Islet of Langerhans (tissue), 1 donor: ENCODE data around the gene MAGEC3.
"Not testable (repeated sequence)": the region's sequence is repeated elsewhere in the genome, so short reads cannot be mapped to it uniquely, and the experiment has no call there.

Experiments used
- FAIRE-seq: peaks from one replicate; lab custom pipeline; 2011; peaks lifted over from hg19 to GRCh38; lab: Jason Lieb, UNC

Gene MAGEC3

GRCh38 chrX:141838016-141838415 lies at the start of gene MAGEC3:
TSS of gene MAGEC3 (plus strand) at chrX:141838316. CDS start at chrX:141838316, 0 bp downstream.
- no peak for FAIRE-seq

DNA sequence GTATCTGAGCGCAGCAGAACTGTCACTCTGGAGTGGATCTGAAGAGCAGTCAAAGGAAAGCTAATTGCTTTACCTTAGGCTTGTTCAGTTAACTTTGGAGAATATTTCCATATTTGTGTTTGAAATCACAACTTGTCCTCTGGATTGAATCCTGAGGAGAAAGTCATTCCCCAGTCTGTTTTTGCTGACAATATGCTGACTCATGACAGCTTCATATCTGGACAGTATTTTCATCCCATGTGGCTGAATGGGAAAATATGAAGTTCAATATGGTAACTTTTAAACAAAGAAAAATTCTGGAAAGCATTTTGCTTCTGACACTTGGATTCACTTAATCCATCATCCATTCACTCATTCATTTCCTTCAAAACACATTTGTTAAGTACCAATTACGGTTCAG lies 46.3 kb upstream of the MAGEC3 start:
- FAIRE-seq, result no peak

DNA sequence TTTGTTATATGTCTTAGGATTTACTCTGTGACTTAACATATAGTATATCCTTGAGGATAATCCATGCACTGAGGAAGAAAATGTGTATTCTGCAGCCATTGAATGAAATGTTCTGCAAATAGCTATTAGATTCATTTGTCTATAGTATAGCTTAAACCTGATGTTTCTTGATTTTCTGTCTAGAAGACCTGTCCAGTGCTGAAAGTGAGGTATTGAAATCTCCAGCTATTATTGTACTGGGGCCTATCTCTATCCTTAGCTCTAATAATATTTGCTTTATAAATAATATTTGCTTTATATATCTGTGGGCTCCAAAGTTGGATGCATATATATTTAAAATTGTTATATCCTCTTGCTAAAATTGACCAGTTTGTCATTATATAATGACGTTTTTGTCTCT lies 26.7 kb upstream of the MAGEC3 start:
- no peak for FAIRE-seq

DNA sequence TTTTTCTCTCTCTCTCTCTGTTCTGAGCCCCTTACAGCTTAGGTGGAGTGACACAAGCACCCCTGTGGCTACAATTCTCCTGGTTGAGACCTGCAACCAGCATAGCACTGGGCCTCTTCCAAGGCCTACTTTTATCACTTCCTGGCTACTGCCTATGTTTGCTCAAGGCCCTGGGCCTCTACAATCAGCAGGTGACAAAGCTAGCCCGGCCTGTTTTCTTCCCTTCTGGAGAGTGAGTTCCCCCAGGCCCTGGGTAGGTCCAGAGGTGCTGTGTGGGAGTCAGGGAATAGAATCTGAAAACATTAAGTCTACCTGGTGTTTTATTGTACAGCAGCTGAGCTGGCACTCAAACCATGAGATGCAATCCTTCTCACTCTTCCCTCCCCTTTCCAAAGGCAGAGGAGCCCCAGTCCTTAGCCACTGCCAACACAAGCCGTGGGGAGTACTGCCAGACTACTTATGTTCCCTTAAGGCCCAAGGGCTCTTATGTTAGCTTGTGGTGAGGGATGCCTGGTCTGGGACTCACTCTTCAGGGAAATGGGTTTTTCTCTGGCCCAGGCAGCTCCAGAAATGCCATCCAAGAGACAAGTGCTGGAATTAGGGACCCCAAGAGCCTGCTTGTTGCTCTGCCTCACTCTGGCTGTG lies 23.8 kb upstream of the MAGEC3 start:
- no peak for FAIRE-seq

DNA sequence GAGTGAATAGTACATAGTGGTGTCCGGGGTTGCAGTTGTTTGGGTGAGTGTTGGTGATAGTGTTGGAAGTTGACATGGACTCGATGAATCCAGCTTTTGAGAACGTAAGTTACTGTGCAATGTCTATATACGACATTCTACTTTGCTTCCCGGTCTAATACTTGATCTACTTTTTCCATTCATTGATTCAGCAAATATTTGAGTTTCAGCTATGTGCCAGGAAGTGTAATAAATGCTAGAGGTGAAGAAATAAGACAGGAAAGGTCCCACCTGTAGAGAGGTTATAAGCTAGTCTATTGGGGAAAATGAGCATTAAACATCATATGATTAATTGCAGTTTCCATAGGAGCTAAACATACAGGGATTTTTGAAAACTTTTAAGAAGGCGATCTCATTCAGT lies 22.2 kb upstream of the MAGEC3 start:
- FAIRE-seq, result no peak

DNA sequence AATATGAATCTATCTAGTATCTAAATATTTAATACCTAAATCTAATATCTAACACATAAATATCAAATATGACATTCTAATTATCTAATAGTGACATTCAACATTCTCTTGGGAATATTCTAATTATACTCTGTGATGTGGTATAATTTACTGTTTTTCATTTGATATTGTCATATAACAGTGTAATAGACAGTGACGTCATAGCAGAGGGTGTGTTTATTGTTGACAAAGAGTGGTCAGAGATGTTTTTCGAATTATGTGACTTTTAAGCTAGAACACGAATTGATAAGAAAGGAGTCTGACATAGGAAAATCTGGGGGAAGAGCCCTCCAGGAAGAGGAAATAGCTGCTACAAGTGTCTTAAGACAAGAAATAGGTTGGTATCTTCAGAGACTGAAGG lies 5.9 kb upstream of the MAGEC3 start:
- no peak for FAIRE-seq

GRCh38 chrX:141839856-141840255 lies 1.7 kb downstream of the MAGEC3 start:
- FAIRE-seq, result no peak

- no peak for FAIRE-seq
These were observed 19.4 kb downstream of the MAGEC3 start for GRCh38 chrX:141857479-141857878.

DNA sequence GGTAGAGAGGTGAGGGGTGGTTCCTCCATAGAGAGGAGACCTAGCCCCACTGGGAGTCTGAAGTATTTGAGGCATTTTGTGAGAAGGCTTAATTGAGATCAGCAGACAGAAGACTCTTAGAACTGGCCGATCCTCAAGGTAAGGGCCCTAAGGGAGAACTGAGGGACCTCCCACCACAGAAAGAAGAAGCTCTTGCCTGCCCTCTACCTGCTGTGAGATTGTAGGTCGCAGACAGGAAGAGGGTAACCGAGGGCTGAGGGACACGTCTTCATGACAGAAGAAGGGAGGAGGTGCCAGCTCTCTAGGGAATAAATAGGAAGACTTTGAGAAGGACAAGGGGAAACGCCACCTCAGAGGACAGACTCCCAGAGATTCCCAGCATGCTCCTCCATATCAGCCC lies 41.5 kb downstream of the MAGEC3 start:
- FAIRE-seq, result no peak

DNA sequence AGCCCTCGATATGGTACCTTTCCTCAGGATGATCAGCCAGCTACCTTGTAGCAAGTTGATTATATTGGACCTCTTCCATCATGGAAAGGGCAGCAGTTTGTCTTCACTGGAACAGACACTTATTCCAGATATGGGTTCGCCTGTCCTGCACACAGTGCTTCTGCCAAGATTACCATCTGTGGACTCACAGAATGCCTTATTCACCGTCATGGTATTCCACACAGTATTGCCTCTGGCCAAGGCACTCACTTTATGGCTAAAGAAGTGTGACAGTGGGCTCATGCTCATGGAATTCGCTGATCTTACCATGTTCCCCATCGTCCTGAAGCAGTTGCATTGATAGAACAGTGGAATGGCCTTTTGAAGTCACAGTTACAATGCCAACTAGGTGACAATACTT lies 50.7 kb downstream of the MAGEC3 start:
- FAIRE-seq, result not testable (repeated sequence)

DNA sequence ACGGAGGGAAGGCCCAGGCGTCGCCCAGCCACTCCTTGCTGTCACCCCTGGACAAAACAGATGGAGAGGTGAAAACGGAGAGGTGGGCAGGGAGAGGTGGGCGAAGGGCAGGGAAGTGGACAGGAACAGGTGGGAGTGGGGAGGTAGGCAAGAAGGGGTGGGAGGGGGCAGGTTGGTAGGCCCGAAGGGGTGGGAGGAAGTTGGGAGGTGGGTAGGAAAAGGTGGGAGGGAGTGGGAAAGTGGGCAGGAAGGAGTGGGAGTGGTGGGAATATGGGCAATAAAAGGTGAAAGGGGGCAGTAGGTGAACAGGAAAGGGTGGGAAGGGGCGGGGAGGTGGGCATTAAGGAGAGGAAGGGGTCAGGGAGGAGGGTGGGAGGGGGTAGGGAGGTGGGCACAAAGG lies 56.6 kb downstream of the MAGEC3 start:
- FAIRE-seq, result no peak

GRCh38 chrX:141897690-141898089 lies 59.6 kb downstream of the MAGEC3 start:
- no peak for FAIRE-seq

GRCh38 chrX:141902366-141902765 lies 64.2 kb downstream of the MAGEC3 start:
- FAIRE-seq, result no peak

DNA sequence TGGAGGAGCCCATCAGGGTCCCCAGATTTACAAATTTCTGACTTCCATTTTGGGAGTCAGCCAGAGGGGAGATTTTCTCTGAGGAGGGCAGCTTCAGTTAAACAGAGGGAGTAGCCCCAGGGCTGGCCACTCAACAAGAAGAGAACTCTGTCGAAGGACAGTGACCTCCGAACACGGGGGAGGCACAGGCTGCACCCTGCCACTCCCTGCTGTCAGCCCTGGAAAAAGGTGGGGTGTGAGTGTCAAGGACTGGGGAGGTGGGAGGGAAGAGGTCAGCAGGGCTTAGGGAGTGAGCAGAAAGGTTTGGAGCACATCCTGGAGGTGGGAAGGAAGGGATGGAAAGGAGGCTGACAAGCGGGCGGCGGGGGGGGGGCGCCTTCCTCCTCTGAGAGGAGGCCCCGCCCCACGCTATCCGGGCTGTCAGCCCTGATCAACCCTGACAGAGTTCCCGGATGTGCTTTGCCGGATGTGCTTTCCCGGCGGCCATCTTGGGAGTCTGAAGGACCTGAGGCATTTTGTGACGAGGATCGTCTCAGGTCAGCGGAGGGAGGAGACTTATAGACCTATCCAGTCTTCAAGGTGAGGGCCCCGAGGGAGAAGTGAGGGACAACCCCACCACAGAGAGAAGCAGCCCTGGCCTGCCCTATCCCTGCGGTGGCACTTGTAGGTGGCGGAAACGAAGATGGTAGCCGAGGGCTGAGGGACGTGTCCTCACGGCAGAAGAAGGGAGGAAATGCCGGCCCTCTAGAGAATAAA lies 65.5 kb downstream of the MAGEC3 start, which contains the start of gene MAGEC1:
TSS of gene MAGEC1 (plus strand) at position 495 of the 756 bp plus-strand sequence. CDS start 1,179 bp downstream, outside the sequence.
- FAIRE-seq, result no peak

GRCh38 chrX:141904262-141904661 lies 66.1 kb downstream of the MAGEC3 start:
- FAIRE-seq, result no peak

- FAIRE-seq, result no peak
These were observed 79.7 kb downstream of the MAGEC3 start for GRCh38 chrX:141917801-141918200.

- no peak for FAIRE-seq
These were observed 86.2 kb downstream of the MAGEC3 start for GRCh38 chrX:141924293-141924692.

DNA sequence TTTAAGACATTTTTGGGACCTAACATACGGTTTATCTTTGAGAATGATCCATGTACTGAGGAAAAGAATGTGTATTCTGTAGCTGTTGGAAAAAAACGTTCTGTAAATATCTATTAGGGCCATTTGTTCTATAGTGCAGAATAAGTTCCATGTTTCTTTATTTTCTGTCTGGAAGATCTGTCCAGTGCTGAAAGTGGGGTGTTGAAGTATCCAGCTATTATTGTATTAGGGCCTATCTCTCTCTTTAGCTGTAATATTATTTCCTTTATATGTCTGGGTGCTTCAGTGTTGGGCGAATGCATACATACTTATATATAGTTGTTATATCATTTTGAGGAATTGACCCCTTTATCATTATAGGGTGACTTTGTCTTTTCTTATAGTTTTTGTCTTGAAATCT lies 90.3 kb downstream of the MAGEC3 start:
- FAIRE-seq, result no peak

- FAIRE-seq, result no peak
These were observed 96.0 kb downstream of the MAGEC3 start for GRCh38 chrX:141934059-141934641.

DNA sequence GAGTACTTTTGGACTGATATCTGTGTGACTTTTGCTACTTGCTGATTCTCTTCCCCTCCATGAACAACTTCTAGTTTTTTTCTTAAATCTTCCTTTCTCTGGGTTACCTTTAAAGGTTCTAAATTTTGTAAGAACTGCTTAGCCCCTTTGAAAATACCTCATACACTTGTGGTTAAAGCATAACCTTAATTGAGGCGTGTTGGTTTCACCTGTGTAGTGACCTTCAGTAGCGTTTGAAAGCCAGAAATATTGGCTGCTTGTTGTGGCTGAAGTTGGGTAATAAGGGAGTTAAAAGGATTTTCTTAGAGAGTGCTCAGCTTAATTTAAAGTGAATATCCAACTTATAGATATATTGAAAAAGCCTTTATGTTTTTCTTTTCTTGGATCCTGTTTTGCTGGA lies 97.5 kb downstream of the MAGEC3 start:
- no peak for FAIRE-seq

DNA sequence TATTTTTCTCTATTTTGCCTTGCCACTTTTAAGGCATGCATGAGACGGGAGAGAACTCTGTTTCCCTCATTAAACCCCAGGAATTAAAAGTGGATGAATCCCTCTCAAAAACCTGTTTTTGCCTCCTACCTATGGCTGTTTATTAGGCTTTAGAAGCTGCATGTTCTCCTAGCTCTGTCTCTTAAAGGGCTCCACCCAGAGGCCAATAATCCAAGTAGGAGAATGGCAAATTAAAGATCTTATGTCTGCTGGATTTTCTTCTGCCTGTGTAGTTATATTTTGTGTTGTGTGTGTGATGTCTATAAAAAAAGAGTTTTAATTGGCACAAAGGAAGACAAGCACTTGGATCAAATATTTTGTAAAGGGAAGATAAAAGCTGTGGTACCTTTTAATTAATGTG lies 98.0 kb downstream of the MAGEC3 start:
- FAIRE-seq, result no peak

- no peak for FAIRE-seq
These were observed 103.1 kb downstream of the MAGEC3 start for GRCh38 chrX:141941234-141941633.

DNA sequence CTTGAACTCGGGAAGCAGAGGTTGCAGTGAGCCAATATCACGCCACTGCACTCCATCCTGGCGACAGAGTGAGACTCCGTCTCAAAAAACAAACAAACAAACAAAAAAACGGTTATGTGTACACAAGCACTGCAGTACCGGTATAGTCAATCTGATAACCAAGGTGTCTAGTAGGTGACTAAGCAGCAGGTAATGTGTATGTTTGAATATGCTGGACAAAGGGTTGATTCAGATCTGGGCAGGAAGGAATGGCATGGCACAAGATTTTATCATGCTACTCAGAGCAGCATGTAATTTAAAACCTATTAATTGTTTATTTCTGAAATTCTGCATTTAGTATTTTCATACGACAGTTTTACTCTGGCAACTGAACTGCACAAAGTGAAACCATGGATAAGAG lies 107.3 kb downstream of the MAGEC3 start:
- FAIRE-seq, result no peak

DNA sequence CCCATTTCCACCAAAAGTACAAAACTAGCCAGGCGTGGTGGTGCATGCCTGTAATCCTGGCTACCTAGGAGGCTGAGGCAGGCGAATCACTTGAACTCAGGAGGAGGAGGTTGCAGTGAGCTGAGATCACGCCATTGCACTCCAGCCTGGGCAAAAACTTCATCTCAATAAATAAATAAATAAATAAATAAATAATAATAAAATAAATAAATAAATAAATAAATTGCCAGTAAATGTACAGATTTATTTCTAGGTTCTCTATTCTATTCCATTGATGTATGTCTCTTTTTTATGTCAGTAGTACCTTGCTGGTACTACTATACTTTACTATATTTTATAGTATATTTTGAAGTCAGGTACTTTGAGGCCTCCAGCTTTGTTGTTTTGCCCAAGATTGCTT lies 109.2 kb downstream of the MAGEC3 start:
- FAIRE-seq, result no peak
